Activated CD4-positive, CD25-positive, alpha-beta regulatory T cell treated with anti-CD3 and anti-CD28 coated beads, Interleukin-2, amount 50 U/mL, for 72 hours (primary cell): ENCODE data around the gene KDM5A.

Experiments used
- DNase-seq: peaks from one replicate; pipeline ENCODE4 v3.0.0; 2021

Gene KDM5A

GRCh38 chr12:268483-268840, 120.7 kb downstream of the KDM5A start:
- no peak for DNase-seq

- no peak for DNase-seq
These were observed 121.3 kb downstream of the KDM5A start for GRCh38 chr12:267581-268482.

GRCh38 chr12:265096-265495, 124.0 kb downstream of the KDM5A start:
- no peak for DNase-seq

- no peak for DNase-seq
These were observed 124.9 kb downstream of the KDM5A start for GRCh38 chr12:264269-264668.

- DNase-seq, result no peak
These were observed 125.5 kb downstream of the KDM5A start for GRCh38 chr12:263574-263973.

GRCh38 chr12:262817-263216, 126.3 kb downstream of the KDM5A start, which contains the start of gene SLC6A13:
TSS of gene SLC6A13 (minus strand) at chr12:262836. CDS start at chr12:260052, 2,784 bp downstream.
- no peak for DNase-seq

GRCh38 chr12:262113-262512, 127.0 kb downstream of the KDM5A start:
- DNase-seq, result no peak

- no peak for DNase-seq
These were observed 131.4 kb downstream of the KDM5A start for GRCh38 chr12:257521-258321.

GRCh38 chr12:256958-257357, 132.2 kb downstream of the KDM5A start:
- DNase-seq, result no peak

- DNase-seq, result no peak
These were observed 132.9 kb downstream of the KDM5A start for GRCh38 chr12:256225-256624.

GRCh38 chr12:254912-255311, 134.2 kb downstream of the KDM5A start:
- DNase-seq, result no peak

GRCh38 chr12:254039-254438, 135.1 kb downstream of the KDM5A start:
- DNase-seq, result no peak

GRCh38 chr12:253116-253831, 135.8 kb downstream of the KDM5A start:
- DNase-seq, result no peak

GRCh38 chr12:252636-253035, 136.5 kb downstream of the KDM5A start:
- no peak for DNase-seq

- DNase-seq, result no peak
These were observed 141.8 kb downstream of the KDM5A start for GRCh38 chr12:247271-247670.

GRCh38 chr12:243381-243780, 145.7 kb downstream of the KDM5A start:
- DNase-seq, result no peak

- DNase-seq, result no peak
These were observed 146.6 kb downstream of the KDM5A start for GRCh38 chr12:242496-242895.

GRCh38 chr12:241266-241665, 147.9 kb downstream of the KDM5A start:
- no peak for DNase-seq

- DNase-seq, result no peak
These were observed 148.6 kb downstream of the KDM5A start for GRCh38 chr12:240566-240965.

GRCh38 chr12:238736-239398, 150.3 kb downstream of the KDM5A start:
- no peak for DNase-seq

GRCh38 chr12:238116-238515, 151.0 kb downstream of the KDM5A start:
- DNase-seq, result no peak

GRCh38 chr12:237026-237815, 151.9 kb downstream of the KDM5A start:
- DNase-seq, result no peak
